AG10803 (cell line): Measurements from ENCODE around the gene PAPSS1.

Experiments
- DNase-seq: peaks from one replicate; pipeline ENCODE4 v3.0.0; 2010; ENCODE audit warnings: low read depth
- H3K4me3 ChIP-seq: 2 replicates; pipeline ENCODE4 v1.5.1; 2011; ENCODE audit warnings: mild to moderate bottlenecking, low read length, control low read depth
- TF ChIP-seq, protein P1 (sequence below): conservative IDR thresholded peaks from 2 replicates; pipeline ENCODE4 v1.5.1; 2011; ENCODE audit warnings: mild to moderate bottlenecking, low read length, control low read depth, inconsistent platforms

PAPSS1 gene

DNA sequence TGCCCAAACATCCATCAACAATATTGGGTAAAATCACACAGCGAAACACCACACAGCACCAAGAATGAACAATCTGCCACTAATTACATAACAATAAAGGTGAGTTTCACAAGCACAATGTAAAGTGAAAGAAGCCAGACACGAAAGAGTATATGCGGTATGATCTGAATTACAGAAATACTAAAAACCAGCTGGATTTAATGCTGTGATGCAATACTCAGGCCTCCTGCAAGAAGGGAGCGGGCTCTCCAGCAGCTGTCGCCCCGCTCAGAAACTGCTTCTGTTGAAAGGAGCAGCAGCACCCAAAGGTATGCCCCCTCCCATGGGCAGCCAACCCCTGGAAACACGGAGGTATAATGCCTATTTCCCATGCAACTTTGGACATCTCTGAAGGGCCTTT lies 77.0 kb downstream of the PAPSS1 start:
- TF ChIP-seq, protein P1, sequence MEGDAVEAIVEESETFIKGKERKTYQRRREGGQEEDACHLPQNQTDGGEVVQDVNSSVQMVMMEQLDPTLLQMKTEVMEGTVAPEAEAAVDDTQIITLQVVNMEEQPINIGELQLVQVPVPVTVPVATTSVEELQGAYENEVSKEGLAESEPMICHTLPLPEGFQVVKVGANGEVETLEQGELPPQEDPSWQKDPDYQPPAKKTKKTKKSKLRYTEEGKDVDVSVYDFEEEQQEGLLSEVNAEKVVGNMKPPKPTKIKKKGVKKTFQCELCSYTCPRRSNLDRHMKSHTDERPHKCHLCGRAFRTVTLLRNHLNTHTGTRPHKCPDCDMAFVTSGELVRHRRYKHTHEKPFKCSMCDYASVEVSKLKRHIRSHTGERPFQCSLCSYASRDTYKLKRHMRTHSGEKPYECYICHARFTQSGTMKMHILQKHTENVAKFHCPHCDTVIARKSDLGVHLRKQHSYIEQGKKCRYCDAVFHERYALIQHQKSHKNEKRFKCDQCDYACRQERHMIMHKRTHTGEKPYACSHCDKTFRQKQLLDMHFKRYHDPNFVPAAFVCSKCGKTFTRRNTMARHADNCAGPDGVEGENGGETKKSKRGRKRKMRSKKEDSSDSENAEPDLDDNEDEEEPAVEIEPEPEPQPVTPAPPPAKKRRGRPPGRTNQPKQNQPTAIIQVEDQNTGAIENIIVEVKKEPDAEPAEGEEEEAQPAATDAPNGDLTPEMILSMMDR, result no peak
- peak; percentile 40 for DNase-seq
- no peak overlapping the region for H3K4me3 ChIP-seq

DNA sequence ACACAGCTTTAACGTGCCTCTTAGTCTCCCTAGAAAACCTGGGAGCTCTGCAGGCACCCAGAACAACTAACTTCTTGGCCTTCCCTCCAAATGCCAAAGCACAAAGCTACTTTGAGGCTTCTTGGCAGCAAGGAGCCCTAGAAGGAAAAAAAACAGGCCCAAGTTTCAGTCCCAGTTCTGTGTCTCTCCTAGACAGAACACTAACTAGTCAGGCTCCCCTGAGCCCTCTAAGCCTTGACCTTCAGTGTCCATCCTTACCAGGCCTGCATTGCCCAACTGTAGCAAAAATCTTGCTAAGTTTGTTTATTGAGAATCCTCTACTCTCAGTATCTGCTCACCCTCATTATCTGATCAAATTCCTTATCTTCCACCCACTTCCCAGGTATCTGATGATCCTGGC lies 79.2 kb downstream of the PAPSS1 start:
- DNase-seq, result no peak
- H3K4me3 ChIP-seq, result no peak overlapping the region
- TF ChIP-seq, protein P1, result no peak

DNA sequence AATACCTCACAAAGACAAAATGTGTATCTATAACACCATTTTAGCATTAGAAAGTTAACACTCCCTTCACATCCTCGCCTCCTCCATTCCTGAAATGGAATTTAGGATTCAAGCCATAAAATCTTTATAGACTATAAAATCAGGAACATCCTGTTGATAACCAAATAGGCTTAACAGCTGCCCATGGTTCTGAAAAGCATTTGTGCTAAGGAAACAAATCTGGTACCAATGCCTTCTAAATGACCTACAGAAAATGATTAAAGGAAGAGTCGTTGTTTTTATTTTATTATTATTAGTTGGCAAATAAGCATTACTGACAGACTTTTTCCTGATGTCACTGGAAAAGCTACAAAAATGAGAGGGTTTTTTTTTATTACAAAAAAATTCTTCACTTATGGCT lies 79.8 kb downstream of the PAPSS1 start:
- peak; percentile 11 for DNase-seq
- H3K4me3 ChIP-seq, result no peak overlapping the region
- TF ChIP-seq, protein P1, result no peak

DNA sequence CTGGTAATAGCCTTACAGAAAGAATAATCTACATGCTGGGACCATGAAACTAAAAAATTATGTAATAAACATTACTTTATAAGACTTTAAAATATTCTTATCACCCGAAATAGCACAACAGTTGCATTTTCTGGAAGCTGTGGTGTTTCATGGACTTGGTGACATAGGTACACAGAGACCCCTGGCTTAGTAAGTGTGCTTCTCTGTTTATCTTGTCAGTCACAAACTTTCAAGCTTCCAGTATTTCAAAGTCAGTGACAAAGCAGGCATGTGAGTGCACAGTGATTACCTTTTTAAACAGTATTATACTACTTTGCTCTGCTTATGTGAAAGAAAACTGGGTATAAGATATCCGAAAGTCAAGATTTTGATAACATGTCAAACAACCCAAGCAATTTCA lies 84.3 kb downstream of the PAPSS1 start:
- TF ChIP-seq, protein P1, result no peak
- no peak overlapping the region for H3K4me3 ChIP-seq
- no peak for DNase-seq

DNA sequence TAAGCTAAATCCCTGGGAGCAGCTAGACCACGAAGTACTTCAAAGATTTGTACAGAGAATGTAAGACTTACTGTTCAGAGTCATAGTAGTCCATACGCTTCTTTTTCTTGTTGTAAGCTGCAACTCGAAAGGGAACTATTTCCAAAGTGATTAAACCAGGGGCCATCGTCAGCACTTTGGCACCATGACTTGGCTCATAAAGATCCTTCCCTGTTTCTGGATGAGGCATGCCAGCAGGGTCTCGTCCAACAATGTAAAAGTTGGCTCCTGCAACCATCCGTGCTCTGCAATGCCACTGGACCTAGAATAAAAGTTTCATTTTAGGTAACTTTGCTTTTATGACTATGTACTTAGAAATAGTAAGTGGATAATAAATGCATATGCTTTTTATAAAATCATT lies 88.5 kb downstream of the PAPSS1 start:
- DNase-seq, result peak; percentile 46
- no peak overlapping the region; the same call in 1 of the 2 replicates for H3K4me3 ChIP-seq
- TF ChIP-seq, protein P1, result no peak

DNA sequence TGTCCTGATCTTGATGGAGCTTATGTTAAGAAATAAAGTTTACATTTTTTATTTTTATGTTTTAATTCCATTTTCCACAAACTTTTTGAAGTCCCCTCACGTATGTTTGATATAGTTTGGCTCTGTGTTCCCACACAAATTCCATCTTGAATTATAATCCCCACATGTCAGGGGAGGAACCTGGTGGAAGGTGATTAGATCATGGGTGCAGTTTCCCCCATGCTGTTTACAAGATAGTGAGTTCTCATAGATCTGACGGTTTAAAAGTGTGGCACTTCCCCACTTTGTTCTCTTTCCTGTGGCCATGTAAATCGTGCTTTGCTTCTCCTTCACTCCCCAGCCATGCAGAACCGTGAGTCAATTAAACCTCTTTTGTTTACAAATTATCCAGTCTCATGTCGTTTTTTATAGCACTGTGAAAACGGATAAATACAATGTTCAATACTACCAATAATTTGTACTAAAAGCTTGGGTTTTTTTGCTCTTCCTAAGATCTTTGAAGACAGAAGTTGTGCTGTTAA lies 89.8 kb downstream of the PAPSS1 start:
- DNase-seq, result no peak
- H3K4me3 ChIP-seq, result no peak overlapping the region
- TF ChIP-seq, protein P1, result no peak

DNA sequence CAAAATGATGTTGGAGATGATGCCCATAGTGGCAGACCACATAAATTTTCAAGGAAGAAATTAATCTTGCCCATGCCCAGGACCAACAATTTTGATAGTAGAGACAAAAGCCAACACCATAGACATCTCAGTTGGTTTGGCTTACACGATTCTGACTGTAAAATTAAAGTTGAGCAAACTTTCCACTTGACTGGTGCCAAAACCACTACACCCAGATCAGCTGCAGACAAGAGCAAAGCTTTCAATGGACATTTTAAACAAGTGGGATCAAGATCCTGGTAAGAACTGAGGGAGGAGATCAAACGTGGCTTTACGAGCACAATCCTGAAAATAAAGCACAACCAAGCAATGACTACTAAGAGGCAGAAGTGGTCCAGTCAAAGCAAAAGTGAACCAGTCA lies 90.7 kb downstream of the PAPSS1 start:
- TF ChIP-seq, protein P1, result no peak
- DNase-seq, result peak; percentile 46
- no peak overlapping the region for H3K4me3 ChIP-seq
